ENCODE results near the gene CARD14. TPM values are rescaled to one million over a fixed set of nuclear protein-coding genes. Genes with fewer than 3 reads are reported as not detected.

CARD14 gene
- total RNA-seq, 1 donor from 2014 or later, result 0.64 TPM

DNA sequence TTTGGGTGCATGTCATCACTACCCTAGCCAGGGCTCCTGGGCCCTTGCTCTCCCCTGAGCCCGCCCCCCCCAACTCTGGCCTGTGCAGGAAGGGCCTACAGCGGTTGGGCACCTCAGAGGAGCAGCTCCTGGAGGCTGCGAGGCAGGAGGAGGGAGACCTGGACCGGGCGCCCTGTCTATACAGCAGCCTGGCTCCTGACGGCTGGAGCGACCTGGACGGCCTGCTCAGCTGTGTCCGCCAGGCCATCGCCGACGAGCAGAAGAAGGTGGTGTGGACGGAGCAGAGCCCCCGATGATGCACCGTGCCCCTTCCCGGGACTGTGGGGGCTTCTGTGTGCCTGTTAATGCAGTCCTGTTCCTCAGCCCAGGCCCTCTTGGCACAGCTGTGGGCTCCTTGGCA is 38.2 kb downstream of the CARD14 start:
- no peak overlapping the region for H3K27ac Mint-ChIP-seq (ENCODE audit: unreplicated experiment)
- no peak for DNase-seq (ENCODE audit: low spot score)
- no peak overlapping the region for H3K4me3 Mint-ChIP-seq (ENCODE audit: unreplicated experiment)
- peaks cover 26% of the 10 kb centered on the region for H3K36me3 Mint-ChIP-seq (ENCODE audit: low read depth, unreplicated experiment)
- no peaks in the 10 kb centered on the region for H3K4me1 Mint-ChIP-seq (ENCODE audit: unreplicated experiment)
- peaks cover 4% of the 10 kb centered on the region for H3K27me3 Mint-ChIP-seq (ENCODE audit: unreplicated experiment)
- no peaks in the 10 kb centered on the region for H3K9me3 Mint-ChIP-seq (ENCODE audit: unreplicated experiment)
- TF ChIP-seq, protein P1, sequence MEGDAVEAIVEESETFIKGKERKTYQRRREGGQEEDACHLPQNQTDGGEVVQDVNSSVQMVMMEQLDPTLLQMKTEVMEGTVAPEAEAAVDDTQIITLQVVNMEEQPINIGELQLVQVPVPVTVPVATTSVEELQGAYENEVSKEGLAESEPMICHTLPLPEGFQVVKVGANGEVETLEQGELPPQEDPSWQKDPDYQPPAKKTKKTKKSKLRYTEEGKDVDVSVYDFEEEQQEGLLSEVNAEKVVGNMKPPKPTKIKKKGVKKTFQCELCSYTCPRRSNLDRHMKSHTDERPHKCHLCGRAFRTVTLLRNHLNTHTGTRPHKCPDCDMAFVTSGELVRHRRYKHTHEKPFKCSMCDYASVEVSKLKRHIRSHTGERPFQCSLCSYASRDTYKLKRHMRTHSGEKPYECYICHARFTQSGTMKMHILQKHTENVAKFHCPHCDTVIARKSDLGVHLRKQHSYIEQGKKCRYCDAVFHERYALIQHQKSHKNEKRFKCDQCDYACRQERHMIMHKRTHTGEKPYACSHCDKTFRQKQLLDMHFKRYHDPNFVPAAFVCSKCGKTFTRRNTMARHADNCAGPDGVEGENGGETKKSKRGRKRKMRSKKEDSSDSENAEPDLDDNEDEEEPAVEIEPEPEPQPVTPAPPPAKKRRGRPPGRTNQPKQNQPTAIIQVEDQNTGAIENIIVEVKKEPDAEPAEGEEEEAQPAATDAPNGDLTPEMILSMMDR (IDR thresholded peaks at IDR 0.05; ENCODE audit: unreplicated experiment), result no peak

DNA sequence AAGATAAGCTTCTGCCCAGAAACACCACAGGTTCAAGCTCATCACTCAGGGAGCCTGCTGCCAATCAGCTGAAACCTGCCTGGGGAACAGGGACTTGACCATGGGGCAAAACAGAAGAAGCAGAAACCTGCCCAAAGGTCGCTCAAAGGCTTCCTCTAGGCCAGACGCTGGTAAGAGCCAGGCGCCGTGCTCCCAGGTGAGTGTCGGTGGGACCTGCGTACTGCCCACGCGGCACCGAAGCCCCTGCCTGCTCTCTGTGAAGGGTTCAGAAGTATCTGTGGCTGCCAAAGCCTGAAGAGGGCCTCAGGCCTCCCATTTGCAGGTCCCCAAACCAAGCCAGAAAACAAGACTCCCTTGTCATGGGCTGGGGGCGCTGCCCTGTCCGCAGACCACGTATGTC is 39.9 kb downstream of the CARD14 start:
- peaks cover 26% of the 10 kb centered on the region for H3K36me3 Mint-ChIP-seq (ENCODE audit: low read depth, unreplicated experiment)
- DNase-seq (ENCODE audit: low spot score), result no peak
- H3K9me3 Mint-ChIP-seq (ENCODE audit: unreplicated experiment), result no peaks in the 10 kb centered on the region
- no peak overlapping the region for H3K27ac Mint-ChIP-seq (ENCODE audit: unreplicated experiment)
- no peak overlapping the region for H3K4me3 Mint-ChIP-seq (ENCODE audit: unreplicated experiment)
- TF ChIP-seq, protein P1 (IDR thresholded peaks at IDR 0.05; ENCODE audit: unreplicated experiment), result no peak
- H3K4me1 Mint-ChIP-seq (ENCODE audit: unreplicated experiment), result no peaks in the 10 kb centered on the region
- peaks cover 4% of the 10 kb centered on the region for H3K27me3 Mint-ChIP-seq (ENCODE audit: unreplicated experiment)

DNA sequence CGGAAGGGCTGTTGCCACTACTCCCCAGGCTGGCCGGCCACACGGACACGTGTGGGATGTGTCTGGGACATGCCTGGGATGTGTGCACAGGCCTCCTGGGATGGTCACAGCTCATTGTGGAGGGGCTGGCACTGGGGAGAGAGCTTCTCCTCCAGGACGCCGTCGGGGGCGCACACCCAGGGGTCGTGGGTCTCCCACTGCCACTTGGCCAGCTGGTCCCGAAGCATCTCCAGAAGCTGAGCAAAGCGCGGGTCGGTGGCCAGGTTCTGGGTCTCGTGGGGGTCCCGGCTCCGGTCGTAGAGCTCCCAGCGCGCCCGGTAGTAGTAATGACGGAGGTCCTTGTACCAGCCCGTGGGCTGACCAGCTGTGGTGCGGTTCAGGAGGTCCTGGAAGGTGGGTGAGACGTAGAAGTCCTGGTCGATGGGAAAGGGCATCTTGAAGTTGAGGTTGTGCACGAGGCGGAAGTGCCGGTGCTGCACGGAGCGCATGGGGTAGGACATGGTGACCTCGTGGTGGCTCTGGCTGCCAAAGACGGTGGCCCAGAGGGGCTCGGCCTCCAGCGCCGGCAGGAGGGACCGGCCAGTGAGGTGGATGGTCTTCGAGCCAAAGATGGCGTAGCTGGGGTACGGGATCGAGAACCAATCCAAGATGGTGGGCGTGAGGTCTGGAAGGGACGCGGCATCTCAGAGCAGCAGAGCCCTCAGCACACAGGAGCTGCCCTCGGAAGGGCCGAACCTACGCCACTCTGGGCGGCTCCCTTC is 40.7 kb downstream of the CARD14 start:
- no peak overlapping the region for H3K4me3 Mint-ChIP-seq (ENCODE audit: unreplicated experiment)

DNA sequence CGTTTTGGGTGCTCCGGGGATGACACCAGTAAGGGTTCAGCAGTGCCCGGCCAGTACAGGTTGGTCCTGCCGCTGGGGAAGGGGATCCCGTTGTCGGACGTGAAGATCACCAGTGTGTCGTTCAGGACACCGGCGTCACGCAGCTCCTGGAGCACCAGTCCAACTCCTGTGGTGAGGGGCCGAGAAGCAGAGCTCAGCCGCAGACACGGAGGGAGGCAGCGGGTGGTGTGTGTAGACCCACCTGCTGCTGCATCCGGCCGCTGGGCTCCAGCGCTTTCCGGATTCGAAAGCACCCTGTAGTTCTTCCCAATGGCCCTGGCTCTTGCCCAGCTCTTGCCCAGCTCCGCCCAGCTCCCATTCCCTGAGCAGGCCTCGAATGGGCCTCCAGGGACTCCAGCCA is 42.3 kb downstream of the CARD14 start:
- Mint-ChIP-seq H3K27me3 (ENCODE audit: unreplicated experiment) (peaks cover 2% of the 10 kb centered on the region), H3K27ac (ENCODE audit: unreplicated experiment) (no peak overlapping the region), H3K4me3 (ENCODE audit: unreplicated experiment) (no peak overlapping the region), H3K9me3 (ENCODE audit: unreplicated experiment) (no peaks in the 10 kb centered on the region), H3K4me1 (ENCODE audit: unreplicated experiment) (no peaks in the 10 kb centered on the region), H3K36me3 (ENCODE audit: low read depth, unreplicated experiment) (peaks cover 35% of the 10 kb centered on the region)
- DNase-seq (ENCODE audit: low spot score), result no peak
- TF ChIP-seq, protein P1 (IDR thresholded peaks at IDR 0.05; ENCODE audit: unreplicated experiment), result no peak

More for the DNA sequence above, 40.7 kb downstream of the CARD14 start:
- H3K9me3 Mint-ChIP-seq (ENCODE audit: unreplicated experiment), result no peaks in the 10 kb centered on the region
- DNase-seq (ENCODE audit: low spot score), result no peak
- TF ChIP-seq, protein P1 (IDR thresholded peaks at IDR 0.05; ENCODE audit: unreplicated experiment), result no peak
- H3K36me3 Mint-ChIP-seq (ENCODE audit: low read depth, unreplicated experiment), result peaks cover 26% of the 10 kb centered on the region
- H3K27ac Mint-ChIP-seq (ENCODE audit: unreplicated experiment), result no peak overlapping the region
- peaks cover 4% of the 10 kb centered on the region for H3K27me3 Mint-ChIP-seq (ENCODE audit: unreplicated experiment)
- H3K4me1 Mint-ChIP-seq (ENCODE audit: unreplicated experiment), result no peaks in the 10 kb centered on the region

DNA sequence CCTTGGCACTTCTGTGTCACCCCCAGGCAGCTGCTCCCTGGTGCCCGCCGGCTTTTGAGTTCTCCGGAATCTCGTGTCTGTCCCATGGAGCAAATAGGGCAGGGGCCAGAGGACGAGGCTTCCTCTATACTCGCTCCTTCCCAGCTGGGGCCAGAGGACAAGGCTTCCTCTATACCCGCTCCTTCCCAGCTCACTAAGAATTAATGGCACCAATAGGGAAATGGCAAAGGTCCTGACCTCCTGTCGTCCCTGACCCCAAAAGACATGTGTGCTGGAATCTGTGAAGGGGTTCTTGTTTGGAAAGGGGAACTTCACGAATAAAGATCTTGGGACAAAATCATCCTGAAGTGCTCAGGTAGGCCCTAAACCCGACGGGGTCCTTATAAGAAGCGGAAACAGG is 42.7 kb downstream of the CARD14 start:
- TF ChIP-seq, protein P1 (IDR thresholded peaks at IDR 0.05; ENCODE audit: unreplicated experiment), result no peak
- Mint-ChIP-seq H3K27me3 (ENCODE audit: unreplicated experiment) (peaks cover 4% of the 10 kb centered on the region), H3K27ac (ENCODE audit: unreplicated experiment) (no peak overlapping the region), H3K9me3 (ENCODE audit: unreplicated experiment) (no peaks in the 10 kb centered on the region), H3K4me3 (ENCODE audit: unreplicated experiment) (no peak overlapping the region), H3K4me1 (ENCODE audit: unreplicated experiment) (peaks cover 2% of the 10 kb centered on the region), H3K36me3 (ENCODE audit: low read depth, unreplicated experiment) (peaks cover 39% of the 10 kb centered on the region)
- DNase-seq (ENCODE audit: low spot score), result no peak

Measured in endothelial cell (in vitro differentiated cells).